Ectodermal cell (in vitro differentiated cells): Measurements from ENCODE around the gene MAPK8IP2.

ENCODE experiments used
- H3K27ac ChIP-seq: 2 replicates; pipeline ENCODE4 v1.7.0; 2013; ENCODE audit warnings: mild to moderate bottlenecking, low read depth, low read length; ENCODE audit not compliant: insufficient read depth, poor library complexity, severe bottlenecking
- H3K27me3 ChIP-seq: 2 replicates; pipeline ENCODE4 v1.7.0; 2013; ENCODE audit warnings: mild to moderate bottlenecking, low read length; ENCODE audit not compliant: insufficient read depth, control insufficient read depth, poor library complexity, severe bottlenecking
- H3K36me3 ChIP-seq: one replicate; pipeline ENCODE4 v1.7.0; 2013; ENCODE audit warnings: low read length; ENCODE audit not compliant: control insufficient read depth, insufficient read depth
- H3K4me1 ChIP-seq: one replicate; pipeline ENCODE4 v1.7.0; 2013; ENCODE audit warnings: low read length; ENCODE audit not compliant: control insufficient read depth, insufficient read depth
- H3K4me3 ChIP-seq: 2 replicates; pipeline ENCODE4 v1.7.0; 2013; ENCODE audit warnings: low read depth, low read length, control low read depth; ENCODE audit not compliant: insufficient read depth
- H3K9me3 ChIP-seq: 2 replicates; pipeline ENCODE4 v1.7.0; 2013; ENCODE audit warnings: mild to moderate bottlenecking, low read length, moderate library complexity; ENCODE audit not compliant: control insufficient read depth

Gene MAPK8IP2

DNA sequence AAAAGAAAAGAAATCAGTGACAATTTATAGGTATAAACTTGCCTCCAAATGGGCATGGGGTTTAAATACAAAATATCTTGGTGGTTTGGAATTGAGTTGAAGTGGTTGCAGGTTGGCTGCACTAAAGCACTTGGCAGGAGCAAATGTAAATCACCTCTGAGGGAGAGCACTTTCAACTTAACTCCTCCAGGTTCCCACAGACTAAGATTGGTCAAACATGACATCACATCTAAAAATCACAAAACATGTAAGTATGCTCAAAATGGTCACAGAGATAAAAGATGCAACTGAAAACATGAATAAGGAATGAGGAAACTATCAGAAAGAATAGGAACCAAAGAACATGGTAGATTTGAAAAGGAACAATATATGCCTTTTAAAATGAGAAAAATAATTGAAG is 59.7 kb downstream of the MAPK8IP2 start:
- Histone ChIP-seq H3K4me1 (no peaks in the 10 kb centered on the region), H3K4me3 (no peak overlapping the region), H3K27me3 (no peaks in the 10 kb centered on the region), H3K9me3 (no peaks in the 10 kb centered on the region), H3K27ac (no peak overlapping the region), H3K36me3 (no peaks in the 10 kb centered on the region)
